ENCODE measurements around the gene HOXD8.

HOXD8 gene

GRCh38 chr2:176147800-176148496 lies 18.4 kb downstream of the HOXD8 start:
- no peak for DNase-seq (ENCODE audit: low read depth)

GRCh38 chr2:176148751-176149421 lies 19.4 kb downstream of the HOXD8 start:
- no peak for DNase-seq (ENCODE audit: low read depth)

- no peak for DNase-seq (ENCODE audit: low read depth)
Observed at GRCh38 chr2:176149481-176149938, 20.0 kb downstream of the HOXD8 start.

GRCh38 chr2:176149939-176150583 lies 20.6 kb downstream of the HOXD8 start:
- DNase-seq (ENCODE audit: low read depth) = no peak

- no peak for DNase-seq (ENCODE audit: low read depth)
Observed at GRCh38 chr2:176150584-176151441, 21.3 kb downstream of the HOXD8 start.

- DNase-seq (ENCODE audit: low read depth) = no peak
Observed at GRCh38 chr2:176151442-176152287, 22.2 kb downstream of the HOXD8 start, which contains the start of gene HOXD4. TSS of gene HOXD4 (plus strand) at chr2:176151550. CDS start at chr2:176151634, 84 bp downstream.

GRCh38 chr2:176152350-176153181 lies 23.1 kb downstream of the HOXD8 start:
- DNase-seq (ENCODE audit: low read depth) = no peak

- DNase-seq (ENCODE audit: low read depth) = no peak
Observed at GRCh38 chr2:176154576-176155252, 25.2 kb downstream of the HOXD8 start.

GRCh38 chr2:176155356-176156044 lies 26.0 kb downstream of the HOXD8 start:
- no peak for DNase-seq (ENCODE audit: low read depth)

- no peak for DNase-seq (ENCODE audit: low read depth)
Observed at GRCh38 chr2:176156301-176156806, 26.8 kb downstream of the HOXD8 start.

- no peak for DNase-seq (ENCODE audit: low read depth)
Observed at GRCh38 chr2:176156807-176157498, 27.4 kb downstream of the HOXD8 start, which contains the start of gene HOXD3. TSS of gene HOXD3 (plus strand) at chr2:176157307. CDS start at chr2:176169115, 11,808 bp downstream.

- DNase-seq (ENCODE audit: low read depth) = no peak
Observed at GRCh38 chr2:176157499-176158185, 28.1 kb downstream of the HOXD8 start.

GRCh38 chr2:176158186-176158591 lies 28.7 kb downstream of the HOXD8 start:
- DNase-seq (ENCODE audit: low read depth) = no peak

- no peak for DNase-seq (ENCODE audit: low read depth)
Observed at GRCh38 chr2:176158855-176159662, 29.6 kb downstream of the HOXD8 start.

- no peak for DNase-seq (ENCODE audit: low read depth)
Observed at GRCh38 chr2:176159663-176160250, 30.3 kb downstream of the HOXD8 start.
